ENCODE results near the gene SRGAP1. TPM values are rescaled to one million over a fixed set of nuclear protein-coding genes. Genes with fewer than 3 reads are reported as not detected.

The SRGAP1 gene
- total and polyA plus RNA-seq, 8 donors, result 9.6 to 15.6 (median 11.7) TPM

DNA sequence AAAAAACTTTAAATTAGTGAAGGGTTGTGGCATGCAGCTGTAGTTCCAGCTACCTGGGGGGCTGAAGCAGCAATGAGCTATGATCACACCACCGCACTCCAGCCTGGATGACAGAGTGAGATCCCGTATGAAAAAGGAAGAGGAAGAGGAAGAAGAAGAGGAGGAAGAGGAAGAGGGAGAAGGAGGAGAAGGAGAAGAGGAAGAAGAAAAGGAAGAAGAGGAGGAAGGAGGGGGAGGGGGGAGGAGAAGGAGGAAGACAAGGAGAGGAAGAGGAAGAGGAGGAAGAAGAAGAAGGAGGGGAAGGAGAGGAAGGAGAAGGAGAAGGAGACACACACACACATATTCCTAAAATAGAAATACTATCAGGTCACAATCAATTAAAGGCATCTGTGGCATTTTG lies 32.7 kb upstream of the SRGAP1 start:
- TF ChIP-seq, protein P1, sequence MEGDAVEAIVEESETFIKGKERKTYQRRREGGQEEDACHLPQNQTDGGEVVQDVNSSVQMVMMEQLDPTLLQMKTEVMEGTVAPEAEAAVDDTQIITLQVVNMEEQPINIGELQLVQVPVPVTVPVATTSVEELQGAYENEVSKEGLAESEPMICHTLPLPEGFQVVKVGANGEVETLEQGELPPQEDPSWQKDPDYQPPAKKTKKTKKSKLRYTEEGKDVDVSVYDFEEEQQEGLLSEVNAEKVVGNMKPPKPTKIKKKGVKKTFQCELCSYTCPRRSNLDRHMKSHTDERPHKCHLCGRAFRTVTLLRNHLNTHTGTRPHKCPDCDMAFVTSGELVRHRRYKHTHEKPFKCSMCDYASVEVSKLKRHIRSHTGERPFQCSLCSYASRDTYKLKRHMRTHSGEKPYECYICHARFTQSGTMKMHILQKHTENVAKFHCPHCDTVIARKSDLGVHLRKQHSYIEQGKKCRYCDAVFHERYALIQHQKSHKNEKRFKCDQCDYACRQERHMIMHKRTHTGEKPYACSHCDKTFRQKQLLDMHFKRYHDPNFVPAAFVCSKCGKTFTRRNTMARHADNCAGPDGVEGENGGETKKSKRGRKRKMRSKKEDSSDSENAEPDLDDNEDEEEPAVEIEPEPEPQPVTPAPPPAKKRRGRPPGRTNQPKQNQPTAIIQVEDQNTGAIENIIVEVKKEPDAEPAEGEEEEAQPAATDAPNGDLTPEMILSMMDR (IDR thresholded peaks at IDR 0.05), result no peak
- H3K4me3 ChIP-seq, result no peak overlapping the region
- no peaks in the 10 kb centered on the region for H3K9me3 ChIP-seq
- DNase-seq, result no peak
- H3K36me3 ChIP-seq, result peaks cover 0 to 17% of the 10 kb centered on the region in 2 donors
- ATAC-seq, result no peak
- intact Hi-C loops (cut with DNase I), result no loop called here
- no peaks in the 10 kb centered on the region for H3K4me1 ChIP-seq
- H3K27ac ChIP-seq, result no peak overlapping the region
- H3K27me3 ChIP-seq, result no peaks in the 10 kb centered on the region

DNA sequence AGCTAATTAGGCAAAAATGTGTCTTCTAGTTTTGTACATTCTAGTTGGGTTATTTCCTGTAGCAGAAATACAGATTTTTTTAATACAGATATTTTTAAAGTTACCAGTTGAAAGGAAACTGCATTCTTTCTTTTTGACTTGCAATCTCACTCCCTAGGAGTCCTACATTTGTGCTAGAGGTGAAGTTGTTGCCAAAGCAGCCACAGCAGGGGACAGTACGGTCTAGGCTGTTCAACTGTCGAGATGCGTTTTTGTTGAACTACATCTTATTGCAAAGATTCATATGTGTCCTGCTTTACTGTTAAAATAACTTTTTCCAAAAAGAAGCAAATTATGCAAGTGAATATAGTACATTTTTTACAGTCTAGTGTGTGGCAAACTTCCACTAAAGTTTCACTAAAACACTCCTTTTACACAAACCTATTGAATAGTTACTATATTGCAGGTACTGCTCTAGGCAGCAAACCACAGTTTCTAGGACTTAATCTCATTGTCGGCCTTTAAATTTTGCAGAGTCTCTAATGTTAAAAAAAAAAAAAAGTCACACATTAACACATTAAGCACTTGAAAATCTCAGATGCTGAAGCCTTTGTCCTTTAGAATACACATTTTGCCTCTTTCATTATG lies 30.2 kb upstream of the SRGAP1 start:
- no peak for DNase-seq
- no peaks in the 10 kb centered on the region for H3K4me1 ChIP-seq
- H3K27me3 ChIP-seq, result no peaks in the 10 kb centered on the region
- H3K27ac ChIP-seq, result no peak overlapping the region
- TF ChIP-seq, protein P1 (IDR thresholded peaks at IDR 0.05), result no peak
- no peak overlapping the region for H3K4me3 ChIP-seq
- ATAC-seq, result no peak
- H3K9me3 ChIP-seq, result no peaks in the 10 kb centered on the region
- no peaks in the 10 kb centered on the region for H3K36me3 ChIP-seq
- intact Hi-C loops (cut with DNase I), result no loop called here

DNA sequence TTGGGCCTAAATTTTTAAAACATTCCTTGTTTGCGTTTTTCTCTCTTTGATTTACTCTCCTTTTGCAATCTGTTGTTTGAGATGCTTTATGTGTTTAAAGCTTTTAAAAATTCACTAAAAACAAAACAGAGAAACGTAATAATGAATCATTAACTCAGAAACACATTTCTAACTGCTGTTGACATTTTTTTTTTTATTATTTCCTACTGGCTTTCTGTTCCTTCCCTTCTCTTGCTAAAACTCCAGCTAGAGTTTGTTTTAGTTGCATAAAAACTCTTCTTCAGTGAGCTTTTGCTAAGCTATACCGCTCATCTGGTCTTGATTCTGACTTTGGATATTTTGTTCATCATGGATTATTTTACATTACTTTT lies 29.0 kb upstream of the SRGAP1 start:
- Histone ChIP-seq H3K36me3 (no peaks in the 10 kb centered on the region), H3K4me3 (no peak overlapping the region), H3K9me3 (peaks cover 0 to 2% of the 10 kb centered on the region in 2 donors), H3K27ac (no peak overlapping the region), H3K4me1 (no peaks in the 10 kb centered on the region), H3K27me3 (no peaks in the 10 kb centered on the region)
- TF ChIP-seq, protein P1 (IDR thresholded peaks at IDR 0.05), result no peak
- ATAC-seq (no peak), DNase-seq (no peak)
- intact Hi-C loops (cut with DNase I), result no loop called here

DNA sequence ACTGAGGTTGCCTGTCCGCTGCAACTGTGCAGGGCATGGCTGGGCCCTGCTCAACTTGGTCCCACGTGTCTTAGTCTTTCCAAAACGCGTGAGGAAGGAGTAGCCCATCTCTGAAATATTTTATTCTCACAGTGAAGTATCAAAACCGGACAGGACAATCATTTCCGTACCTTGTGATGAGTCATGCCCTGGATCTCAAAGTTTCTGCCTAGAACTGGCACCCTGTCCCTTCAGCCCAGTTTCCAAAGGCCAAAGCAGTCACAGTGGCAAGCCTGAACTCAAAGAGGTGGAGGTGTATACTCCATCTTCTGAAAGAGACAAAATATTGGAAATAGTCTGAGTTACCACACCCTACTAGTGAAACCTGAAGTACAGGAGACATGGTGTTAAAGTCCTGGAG lies 28.5 kb upstream of the SRGAP1 start:
- no peak for ATAC-seq
- intact Hi-C loops (cut with DNase I), result no loop called here
- H3K36me3 ChIP-seq, result no peaks in the 10 kb centered on the region
- no peak overlapping the region for H3K27ac ChIP-seq
- DNase-seq, result no peak
- H3K4me1 ChIP-seq, result no peaks in the 10 kb centered on the region
- peaks cover 0 to 2% of the 10 kb centered on the region in 2 donors for H3K9me3 ChIP-seq
- TF ChIP-seq, protein P1 (IDR thresholded peaks at IDR 0.05), result no peak
- H3K4me3 ChIP-seq, result no peak overlapping the region
- no peaks in the 10 kb centered on the region for H3K27me3 ChIP-seq

DNA sequence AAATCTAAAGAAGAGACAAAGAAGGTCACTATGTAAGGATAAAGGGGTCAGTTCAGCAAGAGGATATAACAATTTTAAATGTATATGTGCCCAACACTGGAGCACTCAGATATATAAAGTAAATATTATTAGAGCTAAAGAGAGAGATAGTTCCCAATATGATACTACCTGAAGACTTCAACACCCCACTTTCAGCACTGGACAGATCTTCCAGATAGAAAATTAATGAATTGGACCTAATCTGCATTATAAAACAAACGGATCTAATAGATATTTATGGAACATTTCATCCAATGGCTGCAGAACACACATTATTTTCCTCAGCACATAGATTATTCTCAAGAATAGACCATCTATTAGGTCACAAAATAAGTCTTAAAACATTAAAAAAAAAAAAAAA lies 24.1 kb upstream of the SRGAP1 start:
- peaks cover 0 to 2% of the 10 kb centered on the region in 2 donors for H3K9me3 ChIP-seq
- H3K36me3 ChIP-seq, result no peaks in the 10 kb centered on the region
- H3K27me3 ChIP-seq, result peaks cover 0 to 11% of the 10 kb centered on the region in 2 donors
- TF ChIP-seq, protein P1 (IDR thresholded peaks at IDR 0.05), result no peak
- no peak for ATAC-seq
- H3K27ac ChIP-seq, result no peak overlapping the region
- DNase-seq, result no peak
- no peak overlapping the region for H3K4me3 ChIP-seq
- no peaks in the 10 kb centered on the region for H3K4me1 ChIP-seq
- intact Hi-C loops (cut with DNase I), result loop anchor here (5.0 to 10.0 kb wide), 2 partner anchors 437 to 444 kb away; no protein-coding TSS in a partner anchor
